GM12865 (cell line): ENCODE results near the gene DHX57.

Experiments
- DNase-seq: peaks from one replicate; pipeline ENCODE4 v3.0.0; 2010; ENCODE audit warnings: low read depth
- H3K4me3 ChIP-seq: 2 replicates; pipeline ENCODE4 v1.5.1; 2011; ENCODE audit warnings: mild to moderate bottlenecking, low read depth, low read length, control low read depth
- CTCF ChIP-seq: IDR thresholded peaks from 2 replicates; pipeline ENCODE4 v1.5.1; 2011; ENCODE audit warnings: low read length, control low read depth, low read depth, inconsistent platforms; ENCODE audit not compliant: insufficient read depth; ENCODE audit errors: missing control alignments

DHX57 gene, protein sequence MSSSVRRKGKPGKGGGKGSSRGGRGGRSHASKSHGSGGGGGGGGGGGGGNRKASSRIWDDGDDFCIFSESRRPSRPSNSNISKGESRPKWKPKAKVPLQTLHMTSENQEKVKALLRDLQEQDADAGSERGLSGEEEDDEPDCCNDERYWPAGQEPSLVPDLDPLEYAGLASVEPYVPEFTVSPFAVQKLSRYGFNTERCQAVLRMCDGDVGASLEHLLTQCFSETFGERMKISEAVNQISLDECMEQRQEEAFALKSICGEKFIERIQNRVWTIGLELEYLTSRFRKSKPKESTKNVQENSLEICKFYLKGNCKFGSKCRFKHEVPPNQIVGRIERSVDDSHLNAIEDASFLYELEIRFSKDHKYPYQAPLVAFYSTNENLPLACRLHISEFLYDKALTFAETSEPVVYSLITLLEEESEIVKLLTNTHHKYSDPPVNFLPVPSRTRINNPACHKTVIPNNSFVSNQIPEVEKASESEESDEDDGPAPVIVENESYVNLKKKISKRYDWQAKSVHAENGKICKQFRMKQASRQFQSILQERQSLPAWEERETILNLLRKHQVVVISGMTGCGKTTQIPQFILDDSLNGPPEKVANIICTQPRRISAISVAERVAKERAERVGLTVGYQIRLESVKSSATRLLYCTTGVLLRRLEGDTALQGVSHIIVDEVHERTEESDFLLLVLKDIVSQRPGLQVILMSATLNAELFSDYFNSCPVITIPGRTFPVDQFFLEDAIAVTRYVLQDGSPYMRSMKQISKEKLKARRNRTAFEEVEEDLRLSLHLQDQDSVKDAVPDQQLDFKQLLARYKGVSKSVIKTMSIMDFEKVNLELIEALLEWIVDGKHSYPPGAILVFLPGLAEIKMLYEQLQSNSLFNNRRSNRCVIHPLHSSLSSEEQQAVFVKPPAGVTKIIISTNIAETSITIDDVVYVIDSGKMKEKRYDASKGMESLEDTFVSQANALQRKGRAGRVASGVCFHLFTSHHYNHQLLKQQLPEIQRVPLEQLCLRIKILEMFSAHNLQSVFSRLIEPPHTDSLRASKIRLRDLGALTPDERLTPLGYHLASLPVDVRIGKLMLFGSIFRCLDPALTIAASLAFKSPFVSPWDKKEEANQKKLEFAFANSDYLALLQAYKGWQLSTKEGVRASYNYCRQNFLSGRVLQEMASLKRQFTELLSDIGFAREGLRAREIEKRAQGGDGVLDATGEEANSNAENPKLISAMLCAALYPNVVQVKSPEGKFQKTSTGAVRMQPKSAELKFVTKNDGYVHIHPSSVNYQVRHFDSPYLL (N-terminal part only)

GRCh38 chr2:38875576-38876367 is at the start of gene DHX57, which contains the start of gene MORN2:
DHX57 (minus strand) TSS chr2:38875934; CDS start chr2:38868405, 7,529 bp downstream.
MORN2 (plus strand) TSS chr2:38875976.
- H3K4me3 ChIP-seq = peak within 1 kb of the TSS; percentile 98
- no peak for TF ChIP-seq CTCF
- peak; percentile 86 for DNase-seq

- TF ChIP-seq CTCF = no peak
- H3K4me3 ChIP-seq = no peak overlapping the region
- no peak for DNase-seq
Observed at GRCh38 chr2:38922902-38923301, 47.2 kb upstream of the DHX57 start.

DNA sequence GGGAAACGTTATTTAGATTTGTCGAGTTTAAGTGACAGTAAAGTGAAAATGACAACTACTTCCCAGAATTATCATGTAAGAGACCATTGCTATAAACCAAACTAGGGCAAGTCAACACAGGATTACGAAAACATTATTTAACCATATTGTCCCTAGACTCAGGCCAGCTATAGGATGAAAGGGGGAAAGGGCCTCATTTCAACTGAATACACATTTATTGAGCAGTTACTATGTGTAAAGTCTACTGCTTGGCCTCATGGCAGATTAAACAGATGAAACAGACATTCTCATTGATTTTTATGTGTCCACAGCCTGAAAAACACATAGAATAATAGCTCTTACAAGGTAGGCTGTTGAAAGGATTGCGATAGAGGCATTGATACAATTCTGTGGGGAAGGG is 46.7 kb upstream of the DHX57 start:
- H3K4me3 ChIP-seq = no peak overlapping the region
- TF ChIP-seq CTCF = no peak
- no peak for DNase-seq

- no peak for DNase-seq
- no peak overlapping the region for H3K4me3 ChIP-seq
- TF ChIP-seq CTCF = no peak
Observed at GRCh38 chr2:38912619-38913018, 36.9 kb upstream of the DHX57 start.

DNA sequence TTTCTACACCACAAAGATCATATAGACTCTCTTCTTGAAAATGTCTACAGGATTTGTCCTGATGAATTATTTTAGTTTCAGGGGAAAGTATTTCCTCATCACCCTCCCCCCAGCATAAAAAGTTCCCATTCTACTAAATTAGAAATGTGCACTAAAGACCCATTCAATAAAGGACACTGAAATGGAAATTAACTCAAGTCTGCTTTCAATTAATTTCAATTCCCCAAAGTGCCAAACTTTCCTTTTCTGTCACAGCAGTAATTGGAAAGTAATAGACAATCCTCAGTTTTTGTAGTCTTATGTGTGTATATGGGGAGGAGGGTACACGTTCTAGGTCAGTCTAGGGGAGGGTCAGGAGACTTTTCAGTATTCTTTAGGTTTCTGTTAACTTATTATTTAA is 35.5 kb upstream of the DHX57 start:
- no peak for TF ChIP-seq CTCF
- H3K4me3 ChIP-seq = no peak overlapping the region
- no peak for DNase-seq

DNA sequence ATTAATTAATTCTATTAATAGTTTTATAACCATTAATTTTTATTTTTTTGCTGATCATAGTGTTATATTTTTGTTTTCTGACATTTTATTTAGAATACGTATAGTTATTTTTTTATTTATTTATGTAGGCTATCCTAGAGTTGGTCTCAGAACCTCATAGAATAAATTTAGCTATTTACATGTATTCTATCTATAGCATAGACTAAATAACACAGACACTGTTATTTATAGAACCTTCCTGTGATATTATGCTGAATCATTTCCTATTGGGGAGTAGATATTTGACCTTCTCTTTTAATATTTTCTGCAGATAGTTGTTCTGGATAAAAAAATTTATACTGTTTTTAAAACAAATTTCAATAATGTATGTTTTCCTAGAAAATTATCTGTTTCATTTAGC is 34.1 kb upstream of the DHX57 start:
- no peak overlapping the region for H3K4me3 ChIP-seq
- no peak for TF ChIP-seq CTCF
- DNase-seq = no peak
